ENCODE measurements around the gene PHF21A. TPM values are rescaled to one million over a fixed set of nuclear protein-coding genes. Genes with fewer than 3 reads are reported as not detected.

Gene PHF21A
- total RNA-seq, 1 experiment from 2014 or later = 29.4 TPM

DNA sequence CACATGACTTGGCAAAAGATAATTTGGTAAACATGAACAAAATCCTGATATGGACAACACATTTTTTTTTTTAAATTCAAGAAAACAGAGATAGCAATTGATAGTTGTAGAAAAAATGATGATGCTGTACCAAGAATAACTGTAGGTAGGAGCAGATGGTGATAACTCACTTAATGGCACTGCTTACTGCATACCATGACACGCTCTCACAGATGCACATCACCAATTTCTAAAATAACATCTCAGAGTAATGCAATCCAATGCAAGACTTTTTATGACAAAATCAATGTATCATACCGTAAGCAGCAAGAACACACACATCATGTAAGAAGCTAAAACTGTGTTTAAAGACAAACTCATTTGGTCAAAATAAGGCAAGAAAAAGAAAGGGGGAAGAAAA is 102.6 kb downstream of the PHF21A start:
- Mint-ChIP-seq H3K4me3 (no peak overlapping the region), H3K27ac (peak overlapping the region; percentile 66), H3K36me3 (peaks cover 3% of the 10 kb centered on the region), H3K4me1 (peaks cover 13% of the 10 kb centered on the region; the same call in 1 of the 2 replicates), H3K9me3 (peaks cover 8% of the 10 kb centered on the region), H3K27me3 (ENCODE audit: low read depth) (no peaks in the 10 kb centered on the region)
- POLR2A ChIA-PET = no interaction called here
- CTCF ChIA-PET = interaction anchor here (1.7 to 3.4 kb wide), 2 partner anchors 12 to 20 kb away, joined by 6 to 17 read pairs; no protein-coding TSS in a partner anchor
- ATAC-seq = no peak
- no peak for TF ChIP-seq NFE2L1 (CRISPR knock-in tag; IDR thresholded peaks at IDR 0.05)
- TF ChIP-seq, protein P1, sequence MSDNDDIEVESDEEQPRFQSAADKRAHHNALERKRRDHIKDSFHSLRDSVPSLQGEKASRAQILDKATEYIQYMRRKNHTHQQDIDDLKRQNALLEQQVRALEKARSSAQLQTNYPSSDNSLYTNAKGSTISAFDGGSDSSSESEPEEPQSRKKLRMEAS (CRISPR knock-in tag; IDR thresholded peaks at IDR 0.05) = no peak
- no peak for TF ChIP-seq NR2C2 (CRISPR knock-in tag; IDR thresholded peaks at IDR 0.05)
- TF ChIP-seq ATF1 (CRISPR knock-in tag; IDR thresholded peaks at IDR 0.05) = no peak
- no peak for TF ChIP-seq IRF2 (CRISPR knock-in tag; IDR thresholded peaks at IDR 0.05; ENCODE audit: borderline replicate concordance, low read depth)
- TF ChIP-seq, protein P2, sequence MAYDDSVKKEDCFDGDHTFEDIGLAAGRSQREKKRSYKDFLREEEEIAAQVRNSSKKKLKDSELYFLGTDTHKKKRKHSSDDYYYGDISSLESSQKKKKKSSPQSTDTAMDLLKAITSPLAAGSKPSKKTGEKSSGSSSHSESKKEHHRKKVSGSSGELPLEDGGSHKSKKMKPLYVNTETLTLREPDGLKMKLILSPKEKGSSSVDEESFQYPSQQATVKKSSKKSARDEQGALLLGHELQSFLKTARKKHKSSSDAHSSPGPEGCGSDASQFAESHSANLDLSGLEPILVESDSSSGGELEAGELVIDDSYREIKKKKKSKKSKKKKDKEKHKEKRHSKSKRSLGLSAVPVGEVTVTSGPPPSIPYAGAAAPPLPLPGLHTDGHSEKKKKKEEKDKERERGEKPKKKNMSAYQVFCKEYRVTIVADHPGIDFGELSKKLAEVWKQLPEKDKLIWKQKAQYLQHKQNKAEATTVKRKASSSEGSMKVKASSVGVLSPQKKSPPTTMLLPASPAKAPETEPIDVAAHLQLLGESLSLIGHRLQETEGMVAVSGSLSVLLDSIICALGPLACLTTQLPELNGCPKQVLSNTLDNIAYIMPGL (CRISPR knock-in tag; IDR thresholded peaks at IDR 0.05) = no peak
- TF ChIP-seq, protein P3, sequence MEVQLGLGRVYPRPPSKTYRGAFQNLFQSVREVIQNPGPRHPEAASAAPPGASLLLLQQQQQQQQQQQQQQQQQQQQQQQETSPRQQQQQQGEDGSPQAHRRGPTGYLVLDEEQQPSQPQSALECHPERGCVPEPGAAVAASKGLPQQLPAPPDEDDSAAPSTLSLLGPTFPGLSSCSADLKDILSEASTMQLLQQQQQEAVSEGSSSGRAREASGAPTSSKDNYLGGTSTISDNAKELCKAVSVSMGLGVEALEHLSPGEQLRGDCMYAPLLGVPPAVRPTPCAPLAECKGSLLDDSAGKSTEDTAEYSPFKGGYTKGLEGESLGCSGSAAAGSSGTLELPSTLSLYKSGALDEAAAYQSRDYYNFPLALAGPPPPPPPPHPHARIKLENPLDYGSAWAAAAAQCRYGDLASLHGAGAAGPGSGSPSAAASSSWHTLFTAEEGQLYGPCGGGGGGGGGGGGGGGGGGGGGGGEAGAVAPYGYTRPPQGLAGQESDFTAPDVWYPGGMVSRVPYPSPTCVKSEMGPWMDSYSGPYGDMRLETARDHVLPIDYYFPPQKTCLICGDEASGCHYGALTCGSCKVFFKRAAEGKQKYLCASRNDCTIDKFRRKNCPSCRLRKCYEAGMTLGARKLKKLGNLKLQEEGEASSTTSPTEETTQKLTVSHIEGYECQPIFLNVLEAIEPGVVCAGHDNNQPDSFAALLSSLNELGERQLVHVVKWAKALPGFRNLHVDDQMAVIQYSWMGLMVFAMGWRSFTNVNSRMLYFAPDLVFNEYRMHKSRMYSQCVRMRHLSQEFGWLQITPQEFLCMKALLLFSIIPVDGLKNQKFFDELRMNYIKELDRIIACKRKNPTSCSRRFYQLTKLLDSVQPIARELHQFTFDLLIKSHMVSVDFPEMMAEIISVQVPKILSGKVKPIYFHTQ (CRISPR knock-in tag; IDR thresholded peaks at IDR 0.05) = no peak
- no peak for TF ChIP-seq HMGA2 (CRISPR knock-in tag; IDR thresholded peaks at IDR 0.05)
- no peak for TF ChIP-seq SMAD4 (CRISPR knock-in tag; IDR thresholded peaks at IDR 0.05)
- TF ChIP-seq, protein P4, sequence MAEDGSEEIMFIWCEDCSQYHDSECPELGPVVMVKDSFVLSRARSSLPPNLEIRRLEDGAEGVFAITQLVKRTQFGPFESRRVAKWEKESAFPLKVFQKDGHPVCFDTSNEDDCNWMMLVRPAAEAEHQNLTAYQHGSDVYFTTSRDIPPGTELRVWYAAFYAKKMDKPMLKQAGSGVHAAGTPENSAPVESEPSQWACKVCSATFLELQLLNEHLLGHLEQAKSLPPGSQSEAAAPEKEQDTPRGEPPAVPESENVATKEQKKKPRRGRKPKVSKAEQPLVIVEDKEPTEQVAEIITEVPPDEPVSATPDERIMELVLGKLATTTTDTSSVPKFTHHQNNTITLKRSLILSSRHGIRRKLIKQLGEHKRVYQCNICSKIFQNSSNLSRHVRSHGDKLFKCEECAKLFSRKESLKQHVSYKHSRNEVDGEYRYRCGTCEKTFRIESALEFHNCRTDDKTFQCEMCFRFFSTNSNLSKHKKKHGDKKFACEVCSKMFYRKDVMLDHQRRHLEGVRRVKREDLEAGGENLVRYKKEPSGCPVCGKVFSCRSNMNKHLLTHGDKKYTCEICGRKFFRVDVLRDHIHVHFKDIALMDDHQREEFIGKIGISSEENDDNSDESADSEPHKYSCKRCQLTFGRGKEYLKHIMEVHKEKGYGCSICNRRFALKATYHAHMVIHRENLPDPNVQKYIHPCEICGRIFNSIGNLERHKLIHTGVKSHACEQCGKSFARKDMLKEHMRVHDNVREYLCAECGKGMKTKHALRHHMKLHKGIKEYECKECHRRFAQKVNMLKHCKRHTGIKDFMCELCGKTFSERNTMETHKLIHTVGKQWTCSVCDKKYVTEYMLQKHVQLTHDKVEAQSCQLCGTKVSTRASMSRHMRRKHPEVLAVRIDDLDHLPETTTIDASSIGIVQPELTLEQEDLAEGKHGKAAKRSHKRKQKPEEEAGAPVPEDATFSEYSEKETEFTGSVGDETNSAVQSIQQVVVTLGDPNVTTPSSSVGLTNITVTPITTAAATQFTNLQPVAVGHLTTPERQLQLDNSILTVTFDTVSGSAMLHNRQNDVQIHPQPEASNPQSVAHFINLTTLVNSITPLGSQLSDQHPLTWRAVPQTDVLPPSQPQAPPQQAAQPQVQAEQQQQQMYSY (CRISPR knock-in tag; IDR thresholded peaks at IDR 0.05) = no peak
- no peak for TF ChIP-seq NR3C1 (CRISPR knock-in tag; conservative IDR thresholded peaks at IDR 0.05; ENCODE audit: low read depth)
- TF ChIP-seq, protein P5, sequence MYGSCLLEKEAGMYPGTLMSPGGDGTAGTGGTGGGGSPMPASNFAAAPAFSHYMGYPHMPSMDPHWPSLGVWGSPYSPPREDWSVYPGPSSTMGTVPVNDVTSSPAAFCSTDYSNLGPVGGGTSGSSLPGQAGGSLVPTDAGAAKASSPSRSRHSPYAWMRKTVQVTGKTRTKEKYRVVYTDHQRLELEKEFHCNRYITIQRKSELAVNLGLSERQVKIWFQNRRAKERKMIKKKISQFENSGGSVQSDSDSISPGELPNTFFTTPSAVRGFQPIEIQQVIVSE (CRISPR knock-in tag; IDR thresholded peaks at IDR 0.05; ENCODE audit: borderline replicate concordance) = no peak
- TF ChIP-seq, protein P6, sequence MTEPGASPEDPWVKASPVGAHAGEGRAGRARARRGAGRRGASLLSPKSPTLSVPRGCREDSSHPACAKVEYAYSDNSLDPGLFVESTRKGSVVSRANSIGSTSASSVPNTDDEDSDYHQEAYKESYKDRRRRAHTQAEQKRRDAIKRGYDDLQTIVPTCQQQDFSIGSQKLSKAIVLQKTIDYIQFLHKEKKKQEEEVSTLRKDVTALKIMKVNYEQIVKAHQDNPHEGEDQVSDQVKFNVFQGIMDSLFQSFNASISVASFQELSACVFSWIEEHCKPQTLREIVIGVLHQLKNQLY (CRISPR knock-in tag; IDR thresholded peaks at IDR 0.05) = no peak
- TF ChIP-seq, protein P7, sequence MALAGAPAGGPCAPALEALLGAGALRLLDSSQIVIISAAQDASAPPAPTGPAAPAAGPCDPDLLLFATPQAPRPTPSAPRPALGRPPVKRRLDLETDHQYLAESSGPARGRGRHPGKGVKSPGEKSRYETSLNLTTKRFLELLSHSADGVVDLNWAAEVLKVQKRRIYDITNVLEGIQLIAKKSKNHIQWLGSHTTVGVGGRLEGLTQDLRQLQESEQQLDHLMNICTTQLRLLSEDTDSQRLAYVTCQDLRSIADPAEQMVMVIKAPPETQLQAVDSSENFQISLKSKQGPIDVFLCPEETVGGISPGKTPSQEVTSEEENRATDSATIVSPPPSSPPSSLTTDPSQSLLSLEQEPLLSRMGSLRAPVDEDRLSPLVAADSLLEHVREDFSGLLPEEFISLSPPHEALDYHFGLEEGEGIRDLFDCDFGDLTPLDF (CRISPR knock-in tag; IDR thresholded peaks at IDR 0.05) = no peak
- DNase-seq (ENCODE audit: low spot score) = no peak

Data from WTC11 (cell line).